Hepatocyte (in vitro differentiated cells): Measurements from ENCODE around the gene TUBB3. TPM values are rescaled to one million over a fixed set of nuclear protein-coding genes. Genes with fewer than 3 reads are reported as not detected.

Experiments
- DNase-seq: peaks from one replicate; pipeline ENCODE4 v3.0.0-alpha.2; 2016; ENCODE audit warnings: low spot score
- H2AFZ ChIP-seq: fragments of 200-600 bp; sonication (generic); 2 replicates; pipeline ENCODE4 v1.6.0; 2016; ENCODE audit warnings: antibody characterized with exemption, mild to moderate bottlenecking
- H3K27ac ChIP-seq: fragments of 200-600 bp; sonication (generic); 2 replicates; pipeline ENCODE4 v1.5.1; 2016; ENCODE audit warnings: mild to moderate bottlenecking
- H3K27me3 ChIP-seq: fragments of 200-600 bp; sonication (generic); 2 replicates; pipeline ENCODE4 v1.6.1; 2016
- H3K36me3 ChIP-seq: fragments of 200-600 bp; sonication (generic); replicated peaks from 2 replicates; pipeline ENCODE4 v1.5.1; 2016; ENCODE audit warnings: low read depth; ENCODE audit not compliant: insufficient read depth
- H3K4me1 ChIP-seq: fragments of 200-600 bp; sonication (generic); 2 replicates; pipeline ENCODE4 v1.5.1; 2016; ENCODE audit warnings: mild to moderate bottlenecking, moderate library complexity; ENCODE audit not compliant: insufficient read depth
- H3K4me2 ChIP-seq: fragments of 200-600 bp; sonication (generic); 2 replicates; pipeline ENCODE4 v1.6.0; 2016
- H3K4me3 ChIP-seq: fragments of 200-600 bp; sonication (generic); 2 replicates; pipeline ENCODE4 v1.5.1; 2016; ENCODE audit warnings: mild to moderate bottlenecking
- H3K79me2 ChIP-seq: fragments of 200-600 bp; sonication (generic); 2 replicates; pipeline ENCODE4 v1.6.0; 2017; ENCODE audit warnings: mild to moderate bottlenecking
- H3K9me2 ChIP-seq: fragments of 200-600 bp; sonication (generic); replicated peaks from 2 replicates; pipeline ENCODE4 v1.6.0; 2017; ENCODE audit warnings: mild to moderate bottlenecking; ENCODE audit not compliant: insufficient read depth
- H3K9me3 ChIP-seq: fragments of 200-600 bp; sonication (generic); 2 replicates; pipeline ENCODE4 v1.5.1; 2016; ENCODE audit warnings: low read depth, mild to moderate bottlenecking
- H4K20me1 ChIP-seq: fragments of 200-600 bp; sonication (generic); 2 replicates; pipeline ENCODE4 v1.6.0; 2016; ENCODE audit warnings: mild to moderate bottlenecking; ENCODE audit not compliant: insufficient read depth, poor library complexity, severe bottlenecking
- EZH2 ChIP-seq: fragments of 200-600 bp; sonication (generic); IDR thresholded peaks from 2 replicates; pipeline ENCODE4 v1.6.1; 2016; ENCODE audit warnings: antibody characterized with exemption, mild to moderate bottlenecking, borderline replicate concordance
- EZH2phosphoT487 ChIP-seq: fragments of 200-600 bp; sonication (generic); IDR thresholded peaks from one replicate; pipeline ENCODE4 v1.6.1; 2018; ENCODE audit warnings: antibody characterized with exemption, mild to moderate bottlenecking, low read depth, moderate library complexity; ENCODE audit not compliant: unreplicated experiment, severe bottlenecking
- WGBS: methylation state at CpG from one replicate; pipeline ENCODE4 v1.1.6; 2016; ENCODE audit warnings: low lambda C conversion rate; ENCODE audit errors: missing lambda C conversion rate; 5-methylcytosine and 5-hydroxymethylcytosine counted together
- polyA plus RNA-seq: library from polyadenylated mRNA; unstranded; fragments of >200 nt; fragmentation: Nextera tagmentation; extraction: Ambion mirVana; gene quantifications from 2 replicates; pipeline ENCODE4 v1.2.1, GENCODE V29; 2016
- total RNA-seq: library from RNA; depleted of rRNA; stranded (reverse); fragments of >200 nt; gene quantifications from 2 replicates; pipeline ENCODE4 v1.2.3, GENCODE V29; 2014
- TF ChIP-seq, protein P1 (sequence below): fragments of 200-600 bp; sonication (generic); IDR thresholded peaks from 2 replicates; pipeline ENCODE4 v1.5.1; 2016; ENCODE audit warnings: antibody characterized with exemption, mild to moderate bottlenecking; ENCODE audit not compliant: poor library complexity

TUBB3 gene
- total and polyA plus RNA-seq, 2 experiments from 2014 or later, result 69.3 to 87.2 TPM

DNA sequence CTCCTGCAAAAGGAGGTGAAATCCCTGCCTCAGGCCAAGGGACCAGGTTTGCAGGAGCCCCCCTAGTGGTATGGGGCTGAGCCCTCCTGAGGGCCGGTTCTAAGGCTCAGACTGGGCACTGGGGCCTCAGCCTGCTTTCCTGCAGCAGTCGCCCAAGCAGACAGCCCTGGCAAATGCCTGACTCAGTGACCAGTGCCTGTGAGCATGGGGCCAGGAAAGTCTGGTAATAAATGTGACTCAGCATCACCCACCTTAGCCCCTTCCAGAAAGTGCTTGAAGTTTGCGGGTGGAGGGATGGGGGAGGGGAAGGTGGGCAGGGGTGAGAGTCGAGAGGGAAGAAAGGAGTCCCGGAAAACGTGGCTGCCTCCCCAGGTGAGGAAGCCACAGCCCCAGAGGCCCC, 2.4 kb upstream of the TUBB3 start:
- no peaks in the 10 kb centered on the region for H3K36me3 ChIP-seq
- no peak for DNase-seq
- H3K27me3 ChIP-seq, result peaks cover 6% of the 10 kb centered on the region
- TF ChIP-seq, protein P1, sequence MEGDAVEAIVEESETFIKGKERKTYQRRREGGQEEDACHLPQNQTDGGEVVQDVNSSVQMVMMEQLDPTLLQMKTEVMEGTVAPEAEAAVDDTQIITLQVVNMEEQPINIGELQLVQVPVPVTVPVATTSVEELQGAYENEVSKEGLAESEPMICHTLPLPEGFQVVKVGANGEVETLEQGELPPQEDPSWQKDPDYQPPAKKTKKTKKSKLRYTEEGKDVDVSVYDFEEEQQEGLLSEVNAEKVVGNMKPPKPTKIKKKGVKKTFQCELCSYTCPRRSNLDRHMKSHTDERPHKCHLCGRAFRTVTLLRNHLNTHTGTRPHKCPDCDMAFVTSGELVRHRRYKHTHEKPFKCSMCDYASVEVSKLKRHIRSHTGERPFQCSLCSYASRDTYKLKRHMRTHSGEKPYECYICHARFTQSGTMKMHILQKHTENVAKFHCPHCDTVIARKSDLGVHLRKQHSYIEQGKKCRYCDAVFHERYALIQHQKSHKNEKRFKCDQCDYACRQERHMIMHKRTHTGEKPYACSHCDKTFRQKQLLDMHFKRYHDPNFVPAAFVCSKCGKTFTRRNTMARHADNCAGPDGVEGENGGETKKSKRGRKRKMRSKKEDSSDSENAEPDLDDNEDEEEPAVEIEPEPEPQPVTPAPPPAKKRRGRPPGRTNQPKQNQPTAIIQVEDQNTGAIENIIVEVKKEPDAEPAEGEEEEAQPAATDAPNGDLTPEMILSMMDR, result no peak
- TF ChIP-seq EZH2phosphoT487, result no peak
- no peak for TF ChIP-seq EZH2
- no peak overlapping the region for H3K4me3 ChIP-seq
- H2AFZ ChIP-seq, result no peak overlapping the region
- H4K20me1 ChIP-seq, result peaks cover 17% of the 10 kb centered on the region
- peak overlapping the region; percentile 99 for H3K27ac ChIP-seq
- peaks cover 33% of the 10 kb centered on the region for H3K4me1 ChIP-seq
- H3K9me3 ChIP-seq, result no peaks in the 10 kb centered on the region
- 41% methylated on average over 4 of the region's 6 CpGs for WGBS
- peak overlapping the region; percentile 84 for H3K4me2 ChIP-seq
- no peaks in the 10 kb centered on the region for H3K9me2 ChIP-seq
- H3K79me2 ChIP-seq, result peaks cover 6% of the 10 kb centered on the region

DNA sequence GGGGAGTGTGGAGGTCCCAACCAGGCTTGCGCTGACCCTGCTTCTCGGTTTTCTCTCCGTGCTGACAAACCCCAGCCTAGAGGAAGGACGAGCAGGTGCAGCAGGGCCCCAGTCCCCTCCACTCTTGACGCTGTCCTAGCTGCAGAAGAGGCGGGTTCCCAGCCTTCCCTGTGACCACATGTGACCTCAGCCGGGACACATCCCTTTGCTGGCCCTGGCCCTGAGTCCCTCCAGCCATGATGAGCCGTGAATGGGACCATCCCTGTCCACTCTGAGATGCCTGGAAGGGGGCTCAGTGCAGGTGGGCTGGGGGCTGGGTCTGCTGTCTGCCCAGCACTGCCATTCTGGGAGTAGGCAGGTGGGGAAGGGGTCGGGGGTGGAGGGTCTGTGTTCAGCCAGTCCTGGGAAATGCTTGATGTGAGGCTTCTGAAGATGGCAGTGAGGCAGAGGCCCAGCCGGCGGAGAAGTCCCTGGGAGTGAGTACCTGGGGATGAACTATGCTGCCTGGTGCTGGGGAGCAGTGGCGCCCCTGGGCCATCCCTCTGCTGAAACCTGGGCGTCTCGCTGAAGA, 1.9 kb upstream of the TUBB3 start:
- Histone ChIP-seq H4K20me1 (peaks cover 17% of the 10 kb centered on the region), H2AFZ (no peak overlapping the region), H3K27me3 (peaks cover 6% of the 10 kb centered on the region), H3K4me2 (peak overlapping the region; percentile 84), H3K4me3 (no peak overlapping the region), H3K9me2 (no peaks in the 10 kb centered on the region), H3K9me3 (no peaks in the 10 kb centered on the region), H3K4me1 (peaks cover 33% of the 10 kb centered on the region), H3K79me2 (peaks cover 6% of the 10 kb centered on the region), H3K27ac (peak overlapping the region; percentile 99), H3K36me3 (no peaks in the 10 kb centered on the region)
- 51% methylated on average over 12 of the region's 14 CpGs for WGBS
- DNase-seq, result no peak
- no peak for TF ChIP-seq EZH2phosphoT487

DNA sequence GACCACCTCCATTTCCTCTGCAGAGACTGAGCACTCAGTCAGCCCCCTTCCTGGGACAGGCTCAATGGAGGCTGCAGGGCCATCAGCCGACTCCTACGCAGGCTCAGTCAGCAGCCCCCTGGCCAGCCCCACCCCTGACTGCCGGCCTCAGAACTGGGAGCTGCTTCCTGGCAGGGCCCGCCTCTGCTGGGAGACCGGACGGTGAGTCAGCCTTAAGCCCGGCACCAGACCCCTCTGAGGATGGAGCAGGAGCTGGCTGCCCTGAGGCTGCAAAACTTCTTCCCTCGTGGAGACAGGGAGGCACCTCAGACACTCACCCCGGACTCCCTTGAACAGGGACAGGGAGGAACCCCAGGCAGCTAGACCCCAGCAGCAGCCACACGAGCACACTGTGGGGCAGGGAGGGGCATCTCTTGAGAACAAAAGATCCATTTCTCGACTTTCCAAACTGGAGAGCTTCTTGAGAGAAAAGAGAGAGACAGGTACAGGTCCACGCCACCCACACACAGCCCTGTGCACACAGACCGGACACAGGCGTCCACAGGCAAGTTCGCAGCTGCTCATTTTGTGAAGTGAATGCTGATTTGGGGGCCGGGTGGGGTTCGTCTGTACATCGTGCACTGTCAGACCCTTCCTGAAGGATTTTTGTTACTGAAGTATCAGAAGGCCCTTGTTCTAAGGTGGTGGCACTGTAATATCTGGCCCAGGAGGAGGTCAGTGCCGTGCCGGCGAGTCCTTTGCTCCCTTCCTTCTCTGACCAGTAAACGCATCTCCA, 1.3 kb upstream of the TUBB3 start:
- DNase-seq, result peak; percentile 95

More for the DNA sequence above, 1.3 kb upstream of the TUBB3 start:
- Histone ChIP-seq H3K79me2 (peaks cover 6% of the 10 kb centered on the region), H3K4me2 (peak overlapping the region; percentile 84), H2AFZ (no peak overlapping the region), H3K9me2 (no peaks in the 10 kb centered on the region), H3K4me3 (no peak overlapping the region), H3K4me1 (peaks cover 39% of the 10 kb centered on the region), H3K9me3 (no peaks in the 10 kb centered on the region), H3K27ac (peak overlapping the region; percentile 99), H3K27me3 (peaks cover 6% of the 10 kb centered on the region), H4K20me1 (peaks cover 22% of the 10 kb centered on the region), H3K36me3 (no peaks in the 10 kb centered on the region)
- TF ChIP-seq, protein P1, result no peak
- TF ChIP-seq EZH2phosphoT487 (no peak), EZH2 (no peak)
- WGBS, result 4% methylated on average over 22 of the region's 22 CpGs
